Fibroblast of mammary gland (primary cell): ENCODE data around the gene CREB5.

ENCODE experiments used
- DNase-seq: peaks from one replicate; pipeline ENCODE4 v3.0.0-alpha.2; 2010; ENCODE audit warnings: low read depth
- H3K4me3 ChIP-seq: 2 replicates; pipeline ENCODE4 v1.5.1; 2011; ENCODE audit warnings: low read depth, mild to moderate bottlenecking, low read length, moderate library complexity; ENCODE audit not compliant: control insufficient read depth
- CTCF ChIP-seq: conservative IDR thresholded peaks from 2 replicates; pipeline ENCODE4 v1.5.1; 2011; ENCODE audit warnings: low read depth, low read length, inconsistent platforms; ENCODE audit not compliant: control insufficient read depth, insufficient read depth

CREB5 gene

GRCh38 chr7:28832669-28833068 lies 420.4 kb downstream of the CREB5 start:
- TF ChIP-seq CTCF: no peak
- no peak overlapping the region for H3K4me3 ChIP-seq
- no peak for DNase-seq

- no peak overlapping the region for H3K4me3 ChIP-seq
- peak; percentile 78 for DNase-seq
- TF ChIP-seq CTCF: no peak
Measured at GRCh38 chr7:28835800-28836199, 423.5 kb downstream of the CREB5 start.

- no peak for TF ChIP-seq CTCF
- H3K4me3 ChIP-seq: no peak overlapping the region
- no peak for DNase-seq
Measured at GRCh38 chr7:28836716-28837115, 424.4 kb downstream of the CREB5 start.

GRCh38 chr7:28837216-28837615 lies 424.9 kb downstream of the CREB5 start:
- DNase-seq: peak; percentile 14
- H3K4me3 ChIP-seq: no peak overlapping the region
- no peak for TF ChIP-seq CTCF

- no peak overlapping the region for H3K4me3 ChIP-seq
- peak; percentile 57 for TF ChIP-seq CTCF
- DNase-seq: peak; percentile 16
Measured at GRCh38 chr7:28840592-28840995, 428.3 kb downstream of the CREB5 start.

- TF ChIP-seq CTCF: no peak
- DNase-seq: no peak
- H3K4me3 ChIP-seq: no peak overlapping the region
Measured at GRCh38 chr7:28841766-28842165, 429.4 kb downstream of the CREB5 start.

GRCh38 chr7:28842769-28843295 lies 430.5 kb downstream of the CREB5 start:
- no peak overlapping the region for H3K4me3 ChIP-seq
- no peak for DNase-seq
- no peak for TF ChIP-seq CTCF
